Measurements from ENCODE around the gene MANF.

DNA sequence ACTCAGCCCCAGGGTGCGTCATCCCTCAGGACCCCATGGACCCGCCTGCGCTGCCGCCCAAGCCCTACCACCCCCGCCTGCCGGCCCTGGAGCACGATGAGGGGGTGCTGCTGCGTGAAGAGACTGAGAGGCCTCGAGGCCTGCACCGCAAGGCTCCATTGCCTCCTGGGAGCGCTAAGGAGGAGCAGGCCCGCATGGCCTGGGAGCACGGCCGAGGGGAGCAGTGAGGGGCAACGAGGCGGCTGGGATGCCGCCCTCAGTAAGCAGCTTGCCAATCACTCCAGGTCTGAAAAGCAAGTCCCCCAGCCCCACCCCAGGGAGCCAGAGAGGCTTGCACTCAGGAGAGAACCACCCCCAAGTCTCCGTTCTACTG, 3.8 kb upstream of the MANF start:
- no peak for TF ChIP-seq CTCF (IDR thresholded peaks at IDR 0.05)
- no peak for TF ChIP-seq POLR2AphosphoS5 (IDR thresholded peaks at IDR 0.05; ENCODE audit: insufficient read depth in 1 of 2, low read depth in 1 of 2)
- TF ChIP-seq POLR2A (IDR thresholded peaks at IDR 0.05), result no peak
